GM19023 (cell line): Measurements from ENCODE around the gene ZFP36L1.

ENCODE experiments used
- ATAC-seq: cut with Tn5 transposase; IDR thresholded peaks from one replicate; pipeline ENCODE4 v1.9.1; 2021; ENCODE audit warnings: mild to moderate bottlenecking, moderate library complexity; ENCODE audit not compliant: unreplicated experiment

The ZFP36L1 gene

DNA sequence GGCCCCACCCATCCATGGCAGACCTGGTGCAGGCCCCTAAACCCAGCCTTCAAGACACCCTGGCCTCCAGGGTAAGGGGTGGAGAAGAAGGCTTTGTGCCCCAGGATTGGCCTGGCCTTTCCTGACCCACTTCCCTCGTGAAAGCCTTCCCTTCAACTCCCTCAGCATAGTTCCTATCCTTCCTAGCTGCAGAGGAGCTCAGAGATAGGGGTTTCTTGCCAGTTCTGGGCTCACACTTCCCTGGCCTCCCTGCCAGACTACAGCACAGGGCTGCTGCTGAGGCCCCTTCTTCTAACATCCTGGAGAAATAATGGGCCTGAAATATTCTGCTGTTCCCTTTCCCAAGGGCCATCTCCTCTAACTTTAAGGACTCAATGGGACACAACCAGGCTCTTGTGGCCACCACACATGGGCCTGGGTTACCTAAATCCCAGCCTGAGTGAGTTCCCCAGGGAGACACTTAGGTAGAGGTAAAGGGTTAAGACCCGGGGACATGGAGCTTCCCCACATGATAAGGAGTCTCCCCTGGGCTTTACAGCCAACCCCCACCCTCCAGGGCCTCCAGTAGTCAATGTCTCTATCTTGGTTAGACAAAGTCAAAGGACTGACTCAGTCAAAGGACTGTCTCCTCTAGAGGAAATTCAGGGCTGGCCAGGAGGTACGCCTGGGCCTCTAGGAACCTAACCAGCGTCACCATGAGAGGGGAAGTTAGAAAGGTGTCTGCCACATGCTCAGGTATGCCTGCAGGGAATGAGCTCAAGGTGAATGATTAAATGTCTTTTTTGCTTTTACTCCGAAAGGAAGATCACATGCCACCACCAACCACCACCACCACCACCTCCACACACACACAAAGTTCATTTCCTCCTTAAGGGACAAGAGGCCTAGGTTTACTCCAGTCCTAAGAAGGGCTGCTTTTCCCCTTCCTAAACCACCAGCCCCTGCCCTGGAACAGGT, 7.1 kb downstream of the ZFP36L1 start:
- no peak for ATAC-seq

- no peak for ATAC-seq
These were observed 7.8 kb downstream of the ZFP36L1 start for GRCh38 chr14:68784978-68785533.

DNA sequence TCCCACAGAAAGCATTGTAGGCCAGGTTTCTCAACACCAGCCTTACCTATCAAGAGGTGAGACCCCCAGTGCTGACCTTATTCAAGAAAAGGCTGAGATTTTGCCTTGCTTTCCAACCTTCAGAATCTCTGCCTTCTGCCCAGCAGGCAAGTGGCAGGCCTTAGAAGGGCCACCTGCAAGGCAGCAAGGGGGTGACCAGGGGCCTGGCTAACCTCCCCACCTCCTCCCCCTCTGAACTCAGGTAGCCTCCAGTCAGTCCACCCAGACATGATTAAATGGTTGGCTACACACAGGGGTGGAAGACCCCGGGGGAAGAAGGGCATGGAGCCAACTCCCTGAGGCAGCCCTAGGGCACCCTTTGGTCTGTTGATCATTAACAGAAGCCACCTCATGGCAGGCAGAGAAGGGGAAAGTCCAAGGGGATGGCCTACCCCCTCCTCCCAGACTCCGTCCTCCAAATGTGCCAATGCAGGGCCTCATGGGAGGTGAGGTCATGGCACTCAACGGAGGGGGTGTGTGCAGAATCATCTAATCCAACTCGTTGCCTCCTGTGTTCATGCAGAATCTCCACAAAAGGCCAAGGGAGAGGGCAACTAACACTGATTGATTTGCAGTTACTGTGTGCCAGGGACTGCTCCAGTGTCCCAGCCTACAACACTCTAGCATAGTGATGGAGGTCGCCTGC, 8.5 kb downstream of the ZFP36L1 start:
- no peak for ATAC-seq

DNA sequence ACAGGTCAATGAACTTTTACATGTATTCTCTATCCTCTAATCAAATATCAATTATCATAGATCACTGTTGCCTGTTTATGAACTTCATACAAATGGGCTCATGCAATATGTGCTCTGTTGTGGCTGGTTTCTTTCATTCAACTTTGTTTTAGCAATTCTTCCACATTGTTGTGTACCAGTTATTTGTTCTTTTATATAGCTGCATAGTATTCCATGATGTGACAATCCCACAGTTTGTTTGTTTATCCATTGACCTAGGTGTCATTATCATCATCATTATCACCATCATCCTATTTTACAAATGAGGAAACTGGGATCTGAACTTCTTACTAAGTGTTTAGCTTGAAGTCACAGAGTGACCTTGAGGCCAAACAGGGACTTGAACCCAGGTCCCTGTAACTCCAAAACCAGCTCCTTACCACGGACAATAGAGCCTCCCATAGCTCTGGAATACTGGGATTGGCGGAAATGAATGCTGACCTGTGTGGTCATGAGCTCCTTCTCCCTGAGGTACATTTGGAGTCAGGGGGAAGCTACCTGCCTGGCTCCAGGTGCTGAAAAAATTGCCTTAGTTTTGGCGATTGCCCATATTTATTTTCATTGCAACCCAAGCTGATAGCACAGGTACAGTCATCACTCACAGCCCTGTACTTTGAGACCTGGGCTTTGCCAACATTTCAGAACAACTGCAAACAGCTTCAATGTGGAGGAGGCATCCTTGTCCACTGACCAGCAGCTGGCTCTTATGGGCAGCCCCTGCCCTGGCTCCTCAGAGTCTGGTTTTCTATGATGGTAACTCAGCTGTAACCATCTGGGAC, 9.2 kb downstream of the ZFP36L1 start:
- ATAC-seq = no peak

GRCh38 chr14:68782091-68782981, 10.5 kb downstream of the ZFP36L1 start:
- ATAC-seq = no peak

DNA sequence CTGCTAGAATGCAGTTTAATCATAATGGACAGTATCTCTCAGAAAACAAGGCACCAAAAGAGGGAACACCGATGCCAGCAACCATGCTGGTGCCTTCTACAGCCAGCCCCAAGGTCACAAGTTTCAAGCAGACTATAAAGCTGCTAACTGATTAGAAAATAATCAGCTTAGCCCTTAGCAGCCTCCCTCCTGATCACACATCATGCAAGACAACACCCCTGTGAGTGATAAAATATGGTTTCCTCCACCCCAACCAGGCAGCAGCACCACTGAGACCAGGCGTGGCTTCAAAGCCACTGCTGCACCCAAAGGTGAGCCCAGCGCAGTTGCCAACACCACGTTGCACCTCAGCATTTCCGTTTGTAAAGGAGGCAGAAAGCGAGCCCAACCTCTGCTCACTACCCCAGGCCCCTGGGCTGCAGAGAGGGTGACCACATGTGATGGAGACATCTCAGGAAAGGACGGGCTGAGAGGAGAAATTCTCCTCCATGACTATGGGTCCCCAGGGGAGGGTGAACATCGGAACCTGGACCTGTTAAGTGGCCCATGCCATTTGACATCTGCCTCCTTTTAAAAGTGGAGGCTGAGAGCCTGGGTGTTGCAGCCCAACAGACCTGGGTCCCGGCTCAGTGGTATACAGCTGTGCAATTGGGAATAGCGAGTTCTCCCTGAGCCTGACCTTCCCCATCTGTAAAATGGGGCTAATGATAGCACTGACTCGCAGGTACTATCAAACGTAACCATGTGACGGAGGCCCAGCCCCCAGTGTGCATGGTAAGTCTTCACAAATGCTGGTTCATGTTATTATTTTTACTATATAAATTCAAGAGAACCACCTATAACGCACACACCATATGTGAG, 11.5 kb downstream of the ZFP36L1 start:
- no peak for ATAC-seq

GRCh38 chr14:68780358-68781160, 12.3 kb downstream of the ZFP36L1 start:
- ATAC-seq = no peak

- ATAC-seq = no peak
These were observed 13.0 kb downstream of the ZFP36L1 start for GRCh38 chr14:68779761-68780323.

DNA sequence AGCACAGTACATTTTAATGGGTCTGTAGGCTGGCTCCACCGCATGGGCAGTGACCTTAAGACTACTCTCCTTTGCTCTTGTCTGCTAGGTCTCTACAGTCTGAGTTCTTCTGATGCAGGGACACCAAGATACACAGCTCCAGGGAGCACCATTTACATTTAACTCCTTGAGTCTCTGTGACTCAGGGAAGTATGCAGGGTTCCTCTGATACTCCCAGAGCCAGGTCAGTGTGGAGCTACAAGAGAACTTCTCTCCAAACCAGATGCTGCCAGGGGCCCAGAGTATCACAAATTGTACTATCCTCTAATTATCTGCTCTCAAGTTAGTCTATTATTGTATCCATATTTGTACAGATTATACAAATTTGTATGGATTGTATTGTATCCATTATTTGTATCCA, 15.2 kb downstream of the ZFP36L1 start:
- ATAC-seq = no peak

- ATAC-seq = no peak
These were observed 17.2 kb downstream of the ZFP36L1 start for GRCh38 chr14:68775614-68776126.

- no peak for ATAC-seq
These were observed 17.9 kb downstream of the ZFP36L1 start for GRCh38 chr14:68774771-68775613.

GRCh38 chr14:68772761-68773381, 20.0 kb downstream of the ZFP36L1 start:
- ATAC-seq = no peak

DNA sequence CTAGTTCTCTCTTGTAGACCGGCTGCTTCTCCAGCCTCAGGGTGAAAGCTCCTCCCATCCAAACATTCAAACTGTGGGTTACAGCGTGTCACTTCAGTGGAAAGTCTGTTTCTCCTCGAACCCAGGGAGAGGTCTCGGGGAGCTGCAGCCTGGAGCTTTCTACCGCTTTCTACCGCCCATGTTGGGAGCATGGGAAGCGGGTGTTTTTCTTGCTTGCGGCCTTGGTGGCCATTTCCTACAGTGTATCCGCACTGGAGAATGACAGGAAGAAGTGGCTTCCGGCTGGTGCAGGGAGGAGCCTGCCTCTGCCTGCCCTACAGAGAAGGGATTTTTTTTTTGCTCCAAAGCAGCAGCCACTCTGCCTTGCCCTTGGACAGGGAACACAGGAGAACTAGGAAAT, 21.2 kb downstream of the ZFP36L1 start:
- ATAC-seq = no peak

DNA sequence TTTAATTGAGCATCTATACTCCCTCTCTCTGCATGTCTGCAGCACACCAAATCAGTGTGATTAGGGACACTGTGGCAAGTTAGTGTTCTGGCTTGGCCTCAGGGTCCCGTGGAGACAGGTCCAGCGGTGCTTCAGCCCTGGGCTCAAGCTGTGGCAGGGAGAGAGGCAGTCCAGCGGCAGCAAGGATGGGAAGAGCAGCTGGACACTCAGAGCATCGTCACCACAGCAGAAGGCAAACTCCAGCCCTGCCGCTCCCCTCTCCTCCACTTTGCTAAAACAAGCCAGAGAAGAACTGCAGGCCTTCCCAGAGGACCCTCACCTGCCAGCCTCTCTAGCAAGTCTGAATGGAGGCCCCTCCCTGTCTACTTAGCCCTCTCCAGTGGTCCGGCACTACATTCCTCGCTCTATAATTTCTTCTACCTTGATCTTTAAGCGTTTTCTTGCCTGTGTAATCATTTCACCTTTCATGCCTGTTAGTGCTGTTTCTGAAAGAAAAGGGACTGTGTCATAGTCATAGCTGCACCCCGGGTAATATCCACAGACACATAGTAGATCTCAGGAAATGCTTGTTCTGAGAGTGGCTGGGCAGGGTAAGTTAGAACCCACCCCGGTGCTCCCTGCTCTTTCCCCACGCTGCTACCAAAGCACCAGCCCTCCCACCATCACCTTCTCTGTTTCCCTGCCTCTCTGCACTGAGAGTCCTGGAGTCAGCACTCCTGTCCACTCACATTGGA, 22.1 kb downstream of the ZFP36L1 start:
- no peak for ATAC-seq

- no peak for ATAC-seq
These were observed 22.8 kb downstream of the ZFP36L1 start for GRCh38 chr14:68770051-68770450.

- no peak for ATAC-seq
These were observed 24.6 kb downstream of the ZFP36L1 start for GRCh38 chr14:68768316-68768715.
